ENCODE data around the gene MARS1.

MARS1 gene

GRCh38 chr12:57454213-57454565 is 33.7 kb upstream of the MARS1 start:
- H3K4me1 Mint-ChIP-seq (ENCODE audit: low read depth): peaks cover 52% of the 10 kb centered on the region
- no peaks in the 10 kb centered on the region for H3K36me3 Mint-ChIP-seq (ENCODE audit: low read depth)

DNA sequence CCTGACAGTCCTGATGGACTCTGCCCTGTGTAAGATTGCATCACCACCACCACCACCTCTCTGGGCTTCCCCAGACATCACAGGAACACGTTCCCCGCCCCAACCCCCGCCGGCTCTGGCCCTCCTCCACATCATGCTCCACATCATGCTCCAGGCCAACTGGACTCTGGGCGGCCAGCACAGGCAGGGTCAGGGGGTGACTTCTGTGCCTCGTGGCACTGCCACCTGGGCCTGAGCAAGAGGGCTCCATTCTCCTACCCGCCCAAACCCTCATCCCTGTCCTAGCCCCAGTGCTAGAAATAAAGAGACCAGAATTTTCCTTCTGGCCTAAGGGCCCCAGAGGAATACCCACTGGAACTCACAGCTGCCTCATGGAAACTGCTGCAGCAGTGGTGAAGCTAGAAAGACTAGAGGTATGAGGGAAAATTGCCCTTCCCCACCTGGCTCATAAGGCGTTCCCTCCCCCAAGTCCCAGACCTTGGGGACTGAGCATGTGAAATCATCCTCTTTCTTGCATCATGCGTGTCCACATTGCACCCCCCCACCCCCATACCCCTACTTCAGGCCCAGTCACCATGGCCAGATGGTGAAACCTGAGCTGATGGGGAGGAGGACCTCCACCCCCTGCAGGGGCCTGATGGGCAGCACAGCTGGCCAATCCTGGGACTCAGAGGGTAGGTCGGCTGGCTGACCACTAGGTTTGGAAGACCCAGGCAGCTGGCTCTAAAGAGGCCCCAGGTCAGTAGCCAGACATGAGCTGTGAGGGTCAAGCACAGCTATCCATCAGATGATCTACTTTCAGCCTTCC is 33.1 kb upstream of the MARS1 start, which contains the start of gene INHBE:
TSS of gene INHBE (plus strand) at position 742 of the 808 bp plus-strand sequence. CDS start 230 bp downstream, outside the sequence.
- Mint-ChIP-seq H3K9me3 (no peaks in the 10 kb centered on the region), H3K27ac (peak within 1 kb of the TSS; percentile 84), H3K27me3 (no peaks in the 10 kb centered on the region), H3K4me3 (peak within 1 kb of the TSS; percentile 83), H3K36me3 (ENCODE audit: low read depth) (no peaks in the 10 kb centered on the region), H3K4me1 (ENCODE audit: low read depth) (peaks cover 56% of the 10 kb centered on the region)

More at GRCh38 chr12:57454213-57454565, 33.7 kb upstream of the MARS1 start:
- Mint-ChIP-seq H3K4me3 (peak overlapping the region; percentile 83), H3K27me3 (no peaks in the 10 kb centered on the region), H3K9me3 (no peaks in the 10 kb centered on the region), H3K27ac (peak overlapping the region; percentile 84)

GRCh38 chr12:57455374-57456144 is 32.3 kb upstream of the MARS1 start:
- H3K27me3 Mint-ChIP-seq: no peaks in the 10 kb centered on the region
- no peaks in the 10 kb centered on the region for H3K9me3 Mint-ChIP-seq
- H3K4me3 Mint-ChIP-seq: peak overlapping the region; percentile 83
- peak overlapping the region; percentile 84 for H3K27ac Mint-ChIP-seq
- no peaks in the 10 kb centered on the region for H3K36me3 Mint-ChIP-seq (ENCODE audit: low read depth)
- H3K4me1 Mint-ChIP-seq (ENCODE audit: low read depth): peaks cover 61% of the 10 kb centered on the region

GRCh38 chr12:57456145-57456700 is 31.6 kb upstream of the MARS1 start:
- peaks cover 66% of the 10 kb centered on the region for H3K4me1 Mint-ChIP-seq (ENCODE audit: low read depth)
- no peaks in the 10 kb centered on the region for H3K27me3 Mint-ChIP-seq
- H3K9me3 Mint-ChIP-seq: no peaks in the 10 kb centered on the region

GRCh38 chr12:57456737-57457490 is 31.0 kb upstream of the MARS1 start:
- H3K27ac Mint-ChIP-seq: no peak overlapping the region
- no peaks in the 10 kb centered on the region for H3K36me3 Mint-ChIP-seq (ENCODE audit: low read depth)
- no peaks in the 10 kb centered on the region for H3K27me3 Mint-ChIP-seq
- peaks cover 70% of the 10 kb centered on the region for H3K4me1 Mint-ChIP-seq (ENCODE audit: low read depth)
- H3K4me3 Mint-ChIP-seq: no peak overlapping the region
- H3K9me3 Mint-ChIP-seq: no peaks in the 10 kb centered on the region

More at GRCh38 chr12:57456145-57456700, 31.6 kb upstream of the MARS1 start:
- Mint-ChIP-seq H3K4me3 (peak overlapping the region; percentile 83), H3K36me3 (ENCODE audit: low read depth) (no peaks in the 10 kb centered on the region), H3K27ac (peak overlapping the region; percentile 57)

- Mint-ChIP-seq H3K4me1 (ENCODE audit: low read depth) (peaks cover 71% of the 10 kb centered on the region), H3K36me3 (ENCODE audit: low read depth) (no peaks in the 10 kb centered on the region)
Observed at GRCh38 chr12:57458665-57459054, 29.2 kb upstream of the MARS1 start.

GRCh38 chr12:57459055-57459749 is 28.7 kb upstream of the MARS1 start:
- no peaks in the 10 kb centered on the region for H3K36me3 Mint-ChIP-seq (ENCODE audit: low read depth)
- peak overlapping the region; percentile 91 for H3K27ac Mint-ChIP-seq
- H3K4me3 Mint-ChIP-seq: peak overlapping the region; percentile 92
- no peaks in the 10 kb centered on the region for H3K9me3 Mint-ChIP-seq
- no peaks in the 10 kb centered on the region for H3K27me3 Mint-ChIP-seq
- H3K4me1 Mint-ChIP-seq (ENCODE audit: low read depth): peaks cover 76% of the 10 kb centered on the region

More at GRCh38 chr12:57458665-57459054, 29.2 kb upstream of the MARS1 start:
- Mint-ChIP-seq H3K27me3 (no peaks in the 10 kb centered on the region), H3K9me3 (no peaks in the 10 kb centered on the region), H3K27ac (peak overlapping the region; percentile 91), H3K4me3 (peak overlapping the region; percentile 92)

DNA sequence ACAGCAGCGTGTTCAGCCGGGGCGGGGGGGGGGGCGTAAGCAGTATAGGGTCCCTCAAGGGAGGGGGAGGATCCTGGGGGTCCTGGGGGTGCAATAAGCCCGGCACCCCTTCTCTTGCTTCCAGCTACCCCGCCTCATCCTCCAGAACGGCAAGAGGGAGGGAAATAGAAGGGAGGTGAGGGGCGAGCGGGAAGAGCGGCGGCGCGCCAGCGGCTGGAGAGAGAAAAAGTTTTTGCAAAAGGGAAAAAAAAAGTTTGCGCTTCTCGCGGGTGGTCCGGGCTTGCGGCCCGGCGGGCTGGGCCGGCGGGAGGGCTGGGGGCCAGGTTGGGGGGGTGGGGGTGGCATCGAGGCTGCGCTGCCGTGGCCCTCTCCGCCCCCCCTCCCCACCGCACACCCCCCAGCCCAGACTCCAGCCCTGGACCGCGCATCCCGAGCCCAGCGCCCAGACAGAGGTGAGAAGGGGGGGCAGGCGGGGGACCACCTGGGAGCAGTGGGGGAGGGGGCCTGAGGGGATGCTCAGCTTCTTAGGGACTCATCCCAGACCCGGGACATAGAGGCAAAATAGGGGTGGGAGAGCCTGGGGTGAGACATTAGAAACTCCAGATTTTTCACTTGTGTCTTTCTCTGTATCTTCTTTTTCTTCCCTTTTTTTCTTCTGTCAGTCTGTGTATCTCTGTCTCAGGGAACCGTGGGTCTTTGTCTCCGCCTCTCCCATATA is 28.0 kb upstream of the MARS1 start, which contains the start of gene GLI1:
TSS of gene GLI1 (plus strand) at position 36 of the 718 bp plus-strand sequence. CDS start 3,907 bp downstream, outside the sequence.
- H3K4me1 Mint-ChIP-seq (ENCODE audit: low read depth): peaks cover 76% of the 10 kb centered on the region
- H3K4me3 Mint-ChIP-seq: peak within 1 kb of the TSS; percentile 92
- H3K36me3 Mint-ChIP-seq (ENCODE audit: low read depth): no peaks in the 10 kb centered on the region
- peak within 1 kb of the TSS; percentile 91 for H3K27ac Mint-ChIP-seq
- no peaks in the 10 kb centered on the region for H3K9me3 Mint-ChIP-seq
- no peaks in the 10 kb centered on the region for H3K27me3 Mint-ChIP-seq

- H3K9me3 Mint-ChIP-seq: no peaks in the 10 kb centered on the region
- H3K4me3 Mint-ChIP-seq: peak overlapping the region; percentile 92
- peak overlapping the region; percentile 63 for H3K27ac Mint-ChIP-seq
- H3K27me3 Mint-ChIP-seq: no peaks in the 10 kb centered on the region
- no peaks in the 10 kb centered on the region for H3K36me3 Mint-ChIP-seq (ENCODE audit: low read depth)
- H3K4me1 Mint-ChIP-seq (ENCODE audit: low read depth): peaks cover 77% of the 10 kb centered on the region
Observed at GRCh38 chr12:57460468-57460784, 27.4 kb upstream of the MARS1 start.

DNA sequence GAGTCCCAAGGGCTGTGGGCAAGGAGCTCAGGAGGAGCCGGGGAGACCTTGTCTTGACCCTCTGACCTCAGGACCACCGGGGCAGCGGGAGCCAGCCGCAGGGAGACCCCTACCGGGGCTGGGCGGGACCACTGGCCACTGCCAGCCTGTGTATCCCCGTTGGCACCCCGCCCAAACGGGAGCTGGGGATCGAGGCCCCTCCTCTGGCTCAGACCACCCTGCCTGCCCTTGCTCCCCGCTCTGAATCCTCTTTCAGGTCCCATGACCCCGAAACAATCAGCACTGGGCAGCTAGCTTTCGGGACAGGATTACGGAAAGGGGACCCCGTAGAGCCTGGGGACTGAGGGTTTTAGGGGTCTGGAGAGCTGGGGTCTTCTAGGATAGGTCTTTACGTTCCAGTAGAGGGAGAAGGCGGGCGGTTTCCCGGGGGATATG is 27.0 kb upstream of the MARS1 start:
- H3K27ac Mint-ChIP-seq: no peak overlapping the region
- no peaks in the 10 kb centered on the region for H3K27me3 Mint-ChIP-seq
- peak overlapping the region; percentile 92 for H3K4me3 Mint-ChIP-seq
- H3K4me1 Mint-ChIP-seq (ENCODE audit: low read depth): peaks cover 74% of the 10 kb centered on the region
- H3K9me3 Mint-ChIP-seq: no peaks in the 10 kb centered on the region
- no peaks in the 10 kb centered on the region for H3K36me3 Mint-ChIP-seq (ENCODE audit: low read depth)

GRCh38 chr12:57461276-57461916 is 26.5 kb upstream of the MARS1 start:
- H3K9me3 Mint-ChIP-seq: no peaks in the 10 kb centered on the region
- no peaks in the 10 kb centered on the region for H3K36me3 Mint-ChIP-seq (ENCODE audit: low read depth)
- H3K4me1 Mint-ChIP-seq (ENCODE audit: low read depth): peaks cover 68% of the 10 kb centered on the region
- no peaks in the 10 kb centered on the region for H3K27me3 Mint-ChIP-seq
- no peak overlapping the region for H3K27ac Mint-ChIP-seq
- peak overlapping the region; percentile 92 for H3K4me3 Mint-ChIP-seq

DNA sequence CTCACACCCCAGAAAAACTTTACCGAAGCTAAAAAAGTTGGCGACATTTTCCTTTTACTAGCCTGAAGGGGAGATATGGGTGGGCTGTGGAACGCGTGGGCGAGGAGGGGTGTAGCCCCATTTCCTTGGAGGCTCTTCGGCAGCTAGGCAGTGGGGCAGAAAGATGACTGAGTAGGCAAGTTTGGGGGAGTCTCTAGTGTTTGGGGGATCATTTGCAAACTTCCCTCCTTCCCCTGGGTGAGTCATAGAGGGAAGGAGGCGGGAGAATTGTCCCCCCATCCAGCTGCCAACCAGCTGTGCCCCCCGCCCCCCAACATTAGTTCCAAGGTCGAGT is 26.0 kb upstream of the MARS1 start:
- H3K27ac Mint-ChIP-seq: no peak overlapping the region
- H3K9me3 Mint-ChIP-seq: no peaks in the 10 kb centered on the region
- no peaks in the 10 kb centered on the region for H3K27me3 Mint-ChIP-seq
- H3K36me3 Mint-ChIP-seq (ENCODE audit: low read depth): no peaks in the 10 kb centered on the region
- peak overlapping the region; percentile 92 for H3K4me3 Mint-ChIP-seq
- H3K4me1 Mint-ChIP-seq (ENCODE audit: low read depth): peaks cover 64% of the 10 kb centered on the region

DNA sequence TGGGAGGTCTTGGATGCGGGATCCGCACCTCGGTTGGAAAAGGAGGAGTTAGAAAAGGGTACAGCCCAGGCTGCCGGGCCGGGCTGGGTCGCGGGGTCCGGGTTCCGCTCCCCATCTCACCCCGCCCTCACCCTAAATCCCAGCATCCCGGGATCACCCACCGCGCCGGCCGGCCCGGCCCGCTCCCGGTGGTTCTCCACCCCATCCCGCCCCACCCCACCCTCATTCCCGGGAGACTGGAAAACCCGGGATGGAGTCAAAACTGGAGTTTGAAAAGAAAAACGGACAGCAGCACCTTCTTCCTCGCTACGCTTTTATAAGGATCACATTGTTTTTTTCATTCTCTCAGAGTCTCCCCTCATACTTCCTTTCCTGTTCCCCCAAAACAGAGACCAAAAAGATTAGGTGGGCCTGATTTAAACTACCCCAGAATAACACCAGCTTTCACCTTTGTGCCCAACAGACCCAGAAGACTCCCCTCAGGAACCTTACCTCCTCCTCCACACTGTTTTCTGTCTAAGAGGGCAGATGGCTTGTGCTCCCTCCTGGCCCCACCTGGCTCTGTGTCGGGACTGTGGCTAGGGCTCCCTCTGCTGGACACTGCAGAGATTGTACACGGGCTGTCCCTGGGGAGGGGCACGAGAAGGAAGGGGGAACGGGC is 25.5 kb upstream of the MARS1 start:
- peaks cover 61% of the 10 kb centered on the region for H3K4me1 Mint-ChIP-seq (ENCODE audit: low read depth)
- H3K27ac Mint-ChIP-seq: peak overlapping the region; percentile 90

More for the DNA sequence above, 25.5 kb upstream of the MARS1 start:
- no peaks in the 10 kb centered on the region for H3K9me3 Mint-ChIP-seq
- no peaks in the 10 kb centered on the region for H3K27me3 Mint-ChIP-seq
- H3K4me3 Mint-ChIP-seq: peak overlapping the region; percentile 92
- H3K36me3 Mint-ChIP-seq (ENCODE audit: low read depth): peaks cover 4% of the 10 kb centered on the region

Measured in stimulated activated naive CD8-positive, alpha-beta T cell treated with anti-CD3 and anti-CD28 coated beads, Interleukin-15, Interleukin-2, amounts not matched to agents 100 ng/mL and 50 ng/mL, for 24 hours (primary cell).